GM23338 (cell line): ENCODE data around the gene DOCK1. TPM values are rescaled to one million over a fixed set of nuclear protein-coding genes. Genes with fewer than 3 reads are reported as not detected.
A peak's percentile ranks its signal among the peaks of the same experiment; 100 is the strongest.

ENCODE experiments used
- ATAC-seq: fragments of 200-7000 bp; cut with Tn5 transposase; 3 replicates; pipeline ENCODE4 v1.9.1; 2020
- DNase-seq: peaks from one replicate; pipeline ENCODE4 v3.0.0-alpha.2; 2015; ENCODE audit warnings: low spot score
- H2AFZ ChIP-seq: fragments of 200-600 bp; sonication (generic); 2 replicates; pipeline ENCODE4 v1.8.0; 2016; ENCODE audit warnings: antibody characterized with exemption, mild to moderate bottlenecking, moderate library complexity
- H3F3A ChIP-seq: fragments of 200-600 bp; sonication (generic); replicated peaks from 2 replicates; pipeline ENCODE4 v1.8.0; 2017; ENCODE audit warnings: antibody characterized with exemption, mixed run types, low read depth
- H3K27ac ChIP-seq: fragments of 200-600 bp; sonication (generic); 2 replicates; pipeline ENCODE4 v1.6.1; 2016; ENCODE audit warnings: low read depth
- H3K27me3 ChIP-seq: fragments of 200-600 bp; sonication (generic); 2 replicates; pipeline ENCODE4 v1.8.0; 2016; ENCODE audit warnings: mild to moderate bottlenecking, mixed run types, moderate library complexity; ENCODE audit not compliant: insufficient read depth
- H3K36me3 ChIP-seq: fragments of 200-600 bp; sonication (generic); 2 replicates; pipeline ENCODE4 v1.8.0; 2016; ENCODE audit warnings: mild to moderate bottlenecking; ENCODE audit not compliant: insufficient read depth
- H3K4me1 ChIP-seq: fragments of 200-600 bp; sonication (generic); 2 replicates; pipeline ENCODE4 v1.8.0; 2016; ENCODE audit warnings: mild to moderate bottlenecking, moderate library complexity; ENCODE audit not compliant: insufficient read depth
- H3K4me2 ChIP-seq: fragments of 200-600 bp; sonication (generic); 2 replicates; pipeline ENCODE4 v1.7.1; 2017; ENCODE audit warnings: mixed run types
- H3K4me3 ChIP-seq: fragments of 200-600 bp; sonication (generic); 2 replicates; pipeline ENCODE4 v1.6.1; 2016; ENCODE audit warnings: mixed run types
- H3K79me2 ChIP-seq: fragments of 200-600 bp; sonication (generic); replicated peaks from 2 replicates; pipeline ENCODE4 v1.8.0; 2017; ENCODE audit warnings: mild to moderate bottlenecking; ENCODE audit not compliant: insufficient read depth
- H3K9me2 ChIP-seq: fragments of 200-600 bp; sonication (generic); 2 replicates; pipeline ENCODE4 v1.8.0; 2017; ENCODE audit not compliant: insufficient read depth
- H4K20me1 ChIP-seq: fragments of 200-600 bp; sonication (generic); replicated peaks from 2 replicates; pipeline ENCODE4 v1.8.0; 2017; ENCODE audit warnings: mild to moderate bottlenecking; ENCODE audit not compliant: insufficient read depth
- H3K27ac Mint-ChIP-seq: 2 replicates; pipeline ENCODE4 v1.8.0; 2020; ENCODE audit warnings: inconsistent platforms, mild to moderate bottlenecking, moderate library complexity, mixed read lengths
- H3K27me3 Mint-ChIP-seq: 3 replicates; pipeline ENCODE4 v1.8.0; 2022; ENCODE audit warnings: low read depth, mild to moderate bottlenecking, moderate library complexity, mixed read lengths, inconsistent platforms; ENCODE audit not compliant: insufficient read depth, poor library complexity
- H3K36me3 Mint-ChIP-seq: 3 replicates; pipeline ENCODE4 v1.8.0; 2021; ENCODE audit warnings: low read depth, mild to moderate bottlenecking, inconsistent platforms, moderate library complexity, mixed read lengths
- H3K4me1 Mint-ChIP-seq: 3 replicates; pipeline ENCODE4 v1.8.0; 2020; ENCODE audit warnings: mild to moderate bottlenecking, inconsistent platforms, mixed read lengths
- H3K4me3 Mint-ChIP-seq: 3 replicates; pipeline ENCODE4 v1.8.0; 2021; ENCODE audit warnings: moderate library complexity, mild to moderate bottlenecking, inconsistent platforms, mixed read lengths
- H3K9me3 Mint-ChIP-seq: 3 replicates; pipeline ENCODE4 v1.8.0; 2020; ENCODE audit warnings: moderate library complexity, mild to moderate bottlenecking, inconsistent platforms, mixed read lengths
- CREB1 ChIP-seq: fragments of 250-450 bp; sonication (Bioruptor Pico); IDR thresholded peaks from 2 replicates; pipeline ENCODE4 v1.5.0; 2020; ENCODE audit warnings: low read depth, mild to moderate bottlenecking, moderate library complexity
- EZH2 ChIP-seq: fragments of 200-600 bp; sonication (generic); IDR thresholded peaks from one replicate; pipeline ENCODE4 v1.8.0; 2017; ENCODE audit warnings: antibody characterized with exemption, mild to moderate bottlenecking, low read depth; ENCODE audit not compliant: unreplicated experiment
- EZH2phosphoT487 ChIP-seq: fragments of 200-600 bp; sonication (generic); IDR thresholded peaks from one replicate; pipeline ENCODE4 v1.8.1; 2018; ENCODE audit warnings: antibody characterized with exemption; ENCODE audit not compliant: unreplicated experiment
- JUNB ChIP-seq: IDR thresholded peaks from one replicate; pipeline ENCODE4 v1.6.1; 2016; ENCODE audit warnings: antibody characterized with exemption; ENCODE audit not compliant: unreplicated experiment
- NANOG ChIP-seq: IDR thresholded peaks from 2 replicates; pipeline ENCODE4 v1.6.1; 2016; ENCODE audit warnings: antibody characterized with exemption, borderline replicate concordance
- POLR2AphosphoS5 ChIP-seq: IDR thresholded peaks from 2 replicates; pipeline ENCODE4 v1.6.1; 2016; ENCODE audit warnings: antibody characterized with exemption, low read depth
- STAT1 ChIP-seq: IDR thresholded peaks from one replicate; pipeline ENCODE4 v1.6.1; 2016; ENCODE audit warnings: antibody characterized with exemption; ENCODE audit not compliant: unreplicated experiment
- ZNF331 ChIP-seq: fragments of 250-450 bp; sonication (Bioruptor Pico); IDR thresholded peaks from 2 replicates; pipeline ENCODE4 v1.5.0; 2020; ENCODE audit warnings: low read depth, mild to moderate bottlenecking, moderate library complexity
- polyA plus RNA-seq: library from polyadenylated mRNA; unstranded; fragments of >200 nt; fragmentation: Nextera tagmentation; extraction: Ambion mirVana; gene quantifications from 2 replicates; pipeline ENCODE4 v1.2.1, GENCODE V29; 2016
- total RNA-seq: library from RNA; depleted of rRNA; stranded (reverse); fragments of >200 nt; shearing (Covaris generic); gene quantifications from 2 replicates; pipeline ENCODE4 v1.2.3, GENCODE V29; 2014
- TF ChIP-seq, protein P1 (sequence below): IDR thresholded peaks from one replicate; pipeline ENCODE4 v1.6.1; 2018; ENCODE audit warnings: antibody characterized with exemption; ENCODE audit not compliant: unreplicated experiment

The DOCK1 gene
- total and polyA plus RNA-seq, 2 experiments from 2014 or later = 13.2 to 55.3 TPM

DNA sequence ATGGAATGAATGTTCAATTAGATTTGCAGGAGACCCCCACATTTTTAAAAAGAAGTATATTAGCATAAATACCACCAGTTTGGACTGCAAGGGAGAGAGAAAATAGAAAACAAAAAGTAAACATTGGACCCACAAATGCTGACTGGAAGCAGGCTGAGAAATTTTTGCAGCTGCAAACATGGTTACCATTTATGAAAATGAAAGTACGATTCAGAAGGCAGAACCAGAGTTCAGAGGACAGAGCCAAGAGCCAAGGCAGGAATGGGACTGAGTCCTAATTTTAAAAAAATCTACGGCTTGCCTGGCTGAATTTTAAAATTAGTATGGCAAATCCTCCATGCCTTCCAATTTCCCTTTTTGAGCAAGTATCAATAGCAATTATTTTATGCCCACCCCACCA is 569.3 kb downstream of the DOCK1 start:
- H3K36me3 ChIP-seq = no peaks in the 10 kb centered on the region
- peaks cover 6% of the 10 kb centered on the region for H3K27me3 Mint-ChIP-seq
- no peak overlapping the region for H3K4me3 Mint-ChIP-seq
- H3K27ac ChIP-seq = no peak overlapping the region
- DNase-seq (no peak), ATAC-seq (no peak)
- peaks cover 5% of the 10 kb centered on the region; the same call in 1 of the 2 replicates for H3K9me2 ChIP-seq
- no peak overlapping the region for H3K4me2 ChIP-seq
- H3K9me3 Mint-ChIP-seq = no peaks in the 10 kb centered on the region
- peaks cover 4% of the 10 kb centered on the region; the same call in 1 of the 2 replicates for H3K4me1 ChIP-seq
- H3K36me3 Mint-ChIP-seq = no peaks in the 10 kb centered on the region
- H3K27me3 ChIP-seq = no peaks in the 10 kb centered on the region
- H2AFZ ChIP-seq = no peak overlapping the region
- H3K79me2 ChIP-seq = no peaks in the 10 kb centered on the region
- no peak for TF ChIP-seq EZH2
- no peak for TF ChIP-seq EZH2phosphoT487
- TF ChIP-seq, protein P1, sequence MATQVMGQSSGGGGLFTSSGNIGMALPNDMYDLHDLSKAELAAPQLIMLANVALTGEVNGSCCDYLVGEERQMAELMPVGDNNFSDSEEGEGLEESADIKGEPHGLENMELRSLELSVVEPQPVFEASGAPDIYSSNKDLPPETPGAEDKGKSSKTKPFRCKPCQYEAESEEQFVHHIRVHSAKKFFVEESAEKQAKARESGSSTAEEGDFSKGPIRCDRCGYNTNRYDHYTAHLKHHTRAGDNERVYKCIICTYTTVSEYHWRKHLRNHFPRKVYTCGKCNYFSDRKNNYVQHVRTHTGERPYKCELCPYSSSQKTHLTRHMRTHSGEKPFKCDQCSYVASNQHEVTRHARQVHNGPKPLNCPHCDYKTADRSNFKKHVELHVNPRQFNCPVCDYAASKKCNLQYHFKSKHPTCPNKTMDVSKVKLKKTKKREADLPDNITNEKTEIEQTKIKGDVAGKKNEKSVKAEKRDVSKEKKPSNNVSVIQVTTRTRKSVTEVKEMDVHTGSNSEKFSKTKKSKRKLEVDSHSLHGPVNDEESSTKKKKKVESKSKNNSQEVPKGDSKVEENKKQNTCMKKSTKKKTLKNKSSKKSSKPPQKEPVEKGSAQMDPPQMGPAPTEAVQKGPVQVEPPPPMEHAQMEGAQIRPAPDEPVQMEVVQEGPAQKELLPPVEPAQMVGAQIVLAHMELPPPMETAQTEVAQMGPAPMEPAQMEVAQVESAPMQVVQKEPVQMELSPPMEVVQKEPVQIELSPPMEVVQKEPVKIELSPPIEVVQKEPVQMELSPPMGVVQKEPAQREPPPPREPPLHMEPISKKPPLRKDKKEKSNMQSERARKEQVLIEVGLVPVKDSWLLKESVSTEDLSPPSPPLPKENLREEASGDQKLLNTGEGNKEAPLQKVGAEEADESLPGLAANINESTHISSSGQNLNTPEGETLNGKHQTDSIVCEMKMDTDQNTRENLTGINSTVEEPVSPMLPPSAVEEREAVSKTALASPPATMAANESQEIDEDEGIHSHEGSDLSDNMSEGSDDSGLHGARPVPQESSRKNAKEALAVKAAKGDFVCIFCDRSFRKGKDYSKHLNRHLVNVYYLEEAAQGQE = no peak
- no peak for TF ChIP-seq POLR2AphosphoS5
- TF ChIP-seq CREB1 (CRISPR knock-in tag) = no peak
- no peak for TF ChIP-seq JUNB
- peaks cover 14% of the 10 kb centered on the region for H3K4me1 Mint-ChIP-seq
- H3K27ac Mint-ChIP-seq = no peak overlapping the region
- H3F3A ChIP-seq = no peaks in the 10 kb centered on the region
- H4K20me1 ChIP-seq = no peaks in the 10 kb centered on the region
- no peak overlapping the region for H3K4me3 ChIP-seq

DNA sequence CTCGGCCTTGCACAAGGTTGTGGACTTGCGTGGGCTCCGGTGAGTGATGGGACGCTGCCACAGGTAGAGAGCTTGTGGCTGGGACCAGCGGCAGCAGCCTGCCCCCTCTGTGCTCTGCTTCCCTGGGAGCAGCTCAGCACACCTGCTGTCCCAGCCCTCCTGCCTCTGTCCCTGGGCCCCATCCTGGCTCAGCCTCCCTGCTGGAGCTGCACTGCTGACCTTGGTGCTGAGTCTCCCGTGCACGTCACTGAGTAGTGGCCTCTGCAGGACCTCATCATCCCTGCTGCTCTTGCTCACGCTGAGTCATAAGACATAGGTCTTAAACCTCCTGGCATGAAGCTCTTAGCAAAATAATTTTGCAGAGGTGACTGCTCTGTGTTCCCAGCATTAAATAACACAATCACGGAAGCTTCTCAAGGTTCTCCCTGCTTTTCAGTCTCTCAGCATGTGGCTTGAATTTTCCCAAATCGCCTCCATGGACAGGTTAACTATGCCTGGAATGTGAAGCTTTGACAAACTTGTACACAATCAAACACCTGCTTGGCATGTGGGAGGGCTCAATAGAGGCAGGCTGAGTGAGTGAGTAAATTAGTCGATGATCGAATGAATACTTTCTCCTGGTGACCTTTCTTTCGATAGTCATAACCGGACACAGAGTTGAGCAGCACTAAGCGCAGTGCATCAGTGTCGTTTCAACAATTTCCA is 580.1 kb downstream of the DOCK1 start:
- DNase-seq (peak; percentile 73), ATAC-seq (peak; percentile 95)
- Histone ChIP-seq H3K36me3 (no peaks in the 10 kb centered on the region), H3K4me1 (peaks cover 8% of the 10 kb centered on the region; the same call in 1 of the 2 replicates), H3K27ac (no peak overlapping the region), H3K4me3 (no peak overlapping the region), H3K79me2 (no peaks in the 10 kb centered on the region), H3K4me2 (no peak overlapping the region), H3K9me2 (0 out of 2 replicates have a peak, but pooled peaks cover 4% of the 10 kb centered on the region), H3F3A (no peaks in the 10 kb centered on the region), H2AFZ (no peak overlapping the region), H4K20me1 (no peaks in the 10 kb centered on the region), H3K27me3 (no peaks in the 10 kb centered on the region)
- H3K9me3 Mint-ChIP-seq = no peaks in the 10 kb centered on the region
- H3K27me3 Mint-ChIP-seq = peaks cover 8% of the 10 kb centered on the region
- TF ChIP-seq EZH2phosphoT487 = no peak
- TF ChIP-seq STAT1 = no peak
- TF ChIP-seq JUNB = no peak
- TF ChIP-seq POLR2AphosphoS5 = no peak
- TF ChIP-seq, protein P1 = peak; percentile 65
- no peak for TF ChIP-seq ZNF331
- no peak for TF ChIP-seq NANOG
- TF ChIP-seq EZH2 = no peak
- H3K27ac Mint-ChIP-seq = no peak overlapping the region
- H3K4me3 Mint-ChIP-seq = no peak overlapping the region
- H3K36me3 Mint-ChIP-seq = no peaks in the 10 kb centered on the region
- H3K4me1 Mint-ChIP-seq = peaks cover 23% of the 10 kb centered on the region
